ENCODE measurements around the gene SEMA3F.
A peak's percentile ranks its signal among the peaks of the same experiment; 100 is the strongest.

The SEMA3F gene

DNA sequence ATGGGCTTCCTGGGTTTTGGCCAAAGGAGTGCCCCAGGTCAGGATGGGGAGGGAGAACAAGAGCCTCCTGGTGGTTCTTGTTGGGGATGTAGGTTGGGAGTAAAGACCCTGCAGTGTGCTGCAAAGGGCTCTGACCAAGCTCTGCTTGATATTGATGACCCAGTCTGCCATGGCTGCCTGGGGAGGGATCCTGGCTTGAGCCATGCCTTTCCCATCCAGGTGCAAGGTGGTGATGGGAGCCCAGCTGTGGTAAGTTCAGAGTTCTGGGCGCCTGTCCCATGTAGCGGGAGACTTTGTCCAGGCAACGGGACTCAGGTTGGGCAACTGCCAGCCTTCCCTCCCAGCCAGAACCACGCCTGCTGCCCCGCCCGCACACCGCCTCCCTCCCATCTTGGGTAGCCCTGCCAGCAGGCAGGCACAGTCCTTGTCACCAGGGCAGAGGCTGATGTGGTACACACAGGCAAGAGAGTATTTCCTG lies 83.5 kb downstream of the SEMA3F start:
- peak overlapping the region; percentile 94 for H3K4me3 ChIP-seq (ENCODE audit: low read length)
- H2AFZ ChIP-seq (ENCODE audit: low read depth, low read length) = no peak overlapping the region
- H3K9me3 ChIP-seq (ENCODE audit: low read length) = no peaks in the 10 kb centered on the region
- peaks cover 14% of the 10 kb centered on the region for H3K36me3 ChIP-seq (ENCODE audit: insufficient read depth, low read length)
- H3K4me1 ChIP-seq (ENCODE audit: insufficient read depth, low read length) = peaks cover 64% of the 10 kb centered on the region
- H3K27me3 ChIP-seq (ENCODE audit: insufficient read depth, low read length) = no peaks in the 10 kb centered on the region

Measured in neuron (in vitro differentiated cells).